ENCODE data around the gene MYO19.

MYO19 gene

GRCh38 chr17:36481829-36482228, 52.8 kb downstream of the MYO19 start:
- no peak overlapping the region for H3K4me3 ChIP-seq (ENCODE audit: low read length)
- TF ChIP-seq CTCF (conservative IDR thresholded peaks at IDR 0.05; ENCODE audit: low read length), result no peak

GRCh38 chr17:36475346-36475970, 59.2 kb downstream of the MYO19 start:
- no peak overlapping the region for H3K4me3 ChIP-seq (ENCODE audit: low read length)
- DNase-seq (ENCODE audit: low read depth), result no peak
- no peak for TF ChIP-seq CTCF (conservative IDR thresholded peaks at IDR 0.05; ENCODE audit: low read length)

More at GRCh38 chr17:36481829-36482228, 52.8 kb downstream of the MYO19 start:
- no peak for DNase-seq (ENCODE audit: low read depth)

- no peak for TF ChIP-seq CTCF (conservative IDR thresholded peaks at IDR 0.05; ENCODE audit: low read length)
- no peak overlapping the region for H3K4me3 ChIP-seq (ENCODE audit: low read length)
- DNase-seq (ENCODE audit: low read depth), result no peak
Observed at GRCh38 chr17:36474571-36474970, 60.1 kb downstream of the MYO19 start.

- TF ChIP-seq CTCF (conservative IDR thresholded peaks at IDR 0.05; ENCODE audit: low read length), result no peak
- H3K4me3 ChIP-seq (ENCODE audit: low read length), result no peak overlapping the region
- no peak for DNase-seq (ENCODE audit: low read depth)
Observed at GRCh38 chr17:36470499-36470898, 64.2 kb downstream of the MYO19 start.

GRCh38 chr17:36469733-36470132, 64.9 kb downstream of the MYO19 start:
- H3K4me3 ChIP-seq (ENCODE audit: low read length), result no peak overlapping the region
- no peak for TF ChIP-seq CTCF (conservative IDR thresholded peaks at IDR 0.05; ENCODE audit: low read length)
- DNase-seq (ENCODE audit: low read depth), result no peak

GRCh38 chr17:36468903-36469635, 65.6 kb downstream of the MYO19 start:
- no peak overlapping the region for H3K4me3 ChIP-seq (ENCODE audit: low read length)
- DNase-seq (ENCODE audit: low read depth), result no peak
- no peak for TF ChIP-seq CTCF (conservative IDR thresholded peaks at IDR 0.05; ENCODE audit: low read length)

- H3K4me3 ChIP-seq (ENCODE audit: low read length), result no peak overlapping the region
- DNase-seq (ENCODE audit: low read depth), result no peak
Observed at GRCh38 chr17:36464765-36465088, 69.9 kb downstream of the MYO19 start.

More at GRCh38 chr17:36464765-36465088, 69.9 kb downstream of the MYO19 start:
- TF ChIP-seq CTCF (conservative IDR thresholded peaks at IDR 0.05; ENCODE audit: low read length), result no peak
